Subcutaneous adipose tissue (tissue), 4 donors: ENCODE data around the gene TMEM247. TPM values are rescaled to one million over a fixed set of nuclear protein-coding genes. Genes with fewer than 3 reads are reported as not detected.

Experiments used
- total RNA-seq, 4 donors: library from RNA; depleted of rRNA; stranded (reverse); fragments of >200 nt; gene quantifications; one replicate each; pipeline ENCODE4 v1.1.0, GENCODE V29; 2016
- TF ChIP-seq, protein P1 (sequence below): fragments of 450-650 bp; IDR thresholded peaks from one replicate; pipeline ENCODE4 v1.5.1; 2016; ENCODE audit warnings: low read depth, mild to moderate bottlenecking, control low read depth, antibody characterized with exemption, moderate library complexity

Gene TMEM247
- total RNA-seq, 4 donors from 2014 or later: not detected

DNA sequence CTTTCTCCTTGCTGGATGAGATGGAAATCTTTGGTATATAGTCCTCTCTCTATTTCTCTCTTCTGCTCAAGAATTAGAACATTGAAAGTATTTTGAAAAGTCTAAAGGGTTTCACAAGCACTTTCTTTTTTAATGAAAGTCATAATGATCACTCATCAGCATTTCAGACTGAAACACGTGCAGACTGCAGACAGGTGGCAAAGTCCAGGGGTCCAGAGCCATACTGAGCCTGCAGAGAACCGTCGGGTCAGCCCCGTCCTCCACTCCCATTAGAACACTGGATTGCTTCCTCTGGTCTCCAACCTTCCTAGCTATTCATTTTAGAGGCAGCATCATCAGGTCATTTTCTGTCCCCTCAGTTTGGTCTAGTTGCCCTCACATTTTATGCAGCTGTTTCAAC is 3.1 kb downstream of the TMEM247 start:
- TF ChIP-seq, protein P1, sequence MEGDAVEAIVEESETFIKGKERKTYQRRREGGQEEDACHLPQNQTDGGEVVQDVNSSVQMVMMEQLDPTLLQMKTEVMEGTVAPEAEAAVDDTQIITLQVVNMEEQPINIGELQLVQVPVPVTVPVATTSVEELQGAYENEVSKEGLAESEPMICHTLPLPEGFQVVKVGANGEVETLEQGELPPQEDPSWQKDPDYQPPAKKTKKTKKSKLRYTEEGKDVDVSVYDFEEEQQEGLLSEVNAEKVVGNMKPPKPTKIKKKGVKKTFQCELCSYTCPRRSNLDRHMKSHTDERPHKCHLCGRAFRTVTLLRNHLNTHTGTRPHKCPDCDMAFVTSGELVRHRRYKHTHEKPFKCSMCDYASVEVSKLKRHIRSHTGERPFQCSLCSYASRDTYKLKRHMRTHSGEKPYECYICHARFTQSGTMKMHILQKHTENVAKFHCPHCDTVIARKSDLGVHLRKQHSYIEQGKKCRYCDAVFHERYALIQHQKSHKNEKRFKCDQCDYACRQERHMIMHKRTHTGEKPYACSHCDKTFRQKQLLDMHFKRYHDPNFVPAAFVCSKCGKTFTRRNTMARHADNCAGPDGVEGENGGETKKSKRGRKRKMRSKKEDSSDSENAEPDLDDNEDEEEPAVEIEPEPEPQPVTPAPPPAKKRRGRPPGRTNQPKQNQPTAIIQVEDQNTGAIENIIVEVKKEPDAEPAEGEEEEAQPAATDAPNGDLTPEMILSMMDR: no peak

DNA sequence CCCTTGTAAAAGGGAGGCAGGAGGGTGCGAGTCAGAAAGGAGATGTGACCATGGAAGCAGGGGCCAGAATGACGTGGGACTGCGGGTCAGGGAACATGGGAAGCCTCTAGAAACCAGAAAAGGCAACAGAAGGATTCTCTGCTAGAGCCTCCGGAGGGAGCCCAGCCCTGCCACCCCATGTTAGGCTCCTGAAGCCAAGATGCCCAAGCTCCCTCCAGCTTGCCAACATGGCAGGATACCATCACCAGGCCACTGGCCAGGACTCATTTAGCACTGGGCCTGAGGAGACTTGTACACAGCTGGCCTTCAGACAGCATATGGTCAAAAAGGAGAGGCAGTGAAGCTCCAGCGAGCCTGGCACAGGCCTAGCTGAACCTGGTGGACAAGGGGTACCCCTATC is 5.6 kb downstream of the TMEM247 start:
- TF ChIP-seq, protein P1: no peak

DNA sequence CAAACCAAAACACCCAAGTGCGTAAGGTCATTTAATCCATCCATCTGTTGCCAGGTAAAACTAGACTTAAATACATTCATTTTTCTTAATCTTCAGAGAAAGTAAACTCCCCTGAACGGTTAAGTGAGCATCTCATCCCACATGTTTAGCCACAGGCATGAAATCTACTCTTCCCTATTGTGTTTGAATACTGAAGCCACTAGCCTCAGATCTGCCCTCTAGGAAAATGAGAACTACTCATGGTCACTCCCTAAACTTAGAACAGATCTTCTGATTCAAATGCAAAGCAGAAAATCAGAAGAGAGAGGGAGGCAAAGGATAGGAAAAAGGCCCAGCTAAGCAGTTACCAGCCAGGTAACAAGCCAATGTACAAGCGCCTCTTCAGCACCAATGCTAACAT is 7.1 kb downstream of the TMEM247 start:
- TF ChIP-seq, protein P1: no peak

DNA sequence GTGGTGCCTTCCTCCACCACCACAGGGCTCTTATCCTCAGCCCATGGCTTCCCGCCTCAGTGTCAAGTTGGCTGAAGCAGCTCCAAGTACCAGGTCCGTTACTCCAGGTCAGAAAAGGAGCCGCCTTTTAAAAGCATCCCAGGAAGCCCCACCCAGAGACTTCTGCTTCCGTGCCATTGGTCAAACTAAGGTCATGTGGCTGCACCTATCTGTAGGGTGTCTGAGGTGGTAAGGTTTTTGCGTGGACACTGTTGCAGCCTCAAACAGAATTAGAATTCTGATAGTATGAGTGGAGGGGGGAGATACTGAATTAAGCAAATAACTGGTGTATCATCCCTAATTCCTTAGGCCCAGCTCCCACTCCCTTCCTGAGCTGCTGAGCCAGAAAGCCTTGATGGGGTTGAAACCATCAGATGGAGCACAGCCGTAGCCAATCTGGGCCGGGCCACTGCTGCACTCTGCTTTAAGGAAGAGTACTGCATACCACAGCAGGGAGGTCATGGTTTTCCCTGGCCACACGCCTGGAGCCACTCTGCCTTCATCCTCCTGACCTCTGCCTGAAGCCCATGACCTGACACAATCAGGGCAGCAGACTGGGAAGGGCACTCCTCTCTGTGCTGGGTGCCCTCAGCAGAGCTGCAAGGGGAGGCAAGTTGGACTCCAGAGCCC is 8.4 kb downstream of the TMEM247 start:
- TF ChIP-seq, protein P1: no peak

DNA sequence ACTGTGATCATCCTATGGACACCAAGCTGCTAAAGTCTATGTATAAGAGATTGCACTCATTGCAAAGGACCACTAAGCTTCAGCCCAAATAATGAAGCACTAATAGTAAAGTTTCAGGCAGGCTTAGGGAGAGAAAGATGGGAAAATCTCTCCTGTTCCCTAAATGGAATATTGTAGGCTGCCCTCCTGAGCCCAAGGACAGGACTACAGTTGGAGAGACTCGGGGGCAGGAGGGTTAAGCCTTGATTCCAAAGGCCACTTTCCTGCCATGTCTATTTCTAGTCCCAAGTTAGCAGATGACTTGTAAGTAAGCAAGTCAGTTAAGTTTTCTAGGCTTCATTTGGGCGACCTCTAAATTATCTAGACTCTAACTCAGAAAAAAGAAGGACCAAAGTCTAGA is 9.0 kb downstream of the TMEM247 start:
- TF ChIP-seq, protein P1: no peak

DNA sequence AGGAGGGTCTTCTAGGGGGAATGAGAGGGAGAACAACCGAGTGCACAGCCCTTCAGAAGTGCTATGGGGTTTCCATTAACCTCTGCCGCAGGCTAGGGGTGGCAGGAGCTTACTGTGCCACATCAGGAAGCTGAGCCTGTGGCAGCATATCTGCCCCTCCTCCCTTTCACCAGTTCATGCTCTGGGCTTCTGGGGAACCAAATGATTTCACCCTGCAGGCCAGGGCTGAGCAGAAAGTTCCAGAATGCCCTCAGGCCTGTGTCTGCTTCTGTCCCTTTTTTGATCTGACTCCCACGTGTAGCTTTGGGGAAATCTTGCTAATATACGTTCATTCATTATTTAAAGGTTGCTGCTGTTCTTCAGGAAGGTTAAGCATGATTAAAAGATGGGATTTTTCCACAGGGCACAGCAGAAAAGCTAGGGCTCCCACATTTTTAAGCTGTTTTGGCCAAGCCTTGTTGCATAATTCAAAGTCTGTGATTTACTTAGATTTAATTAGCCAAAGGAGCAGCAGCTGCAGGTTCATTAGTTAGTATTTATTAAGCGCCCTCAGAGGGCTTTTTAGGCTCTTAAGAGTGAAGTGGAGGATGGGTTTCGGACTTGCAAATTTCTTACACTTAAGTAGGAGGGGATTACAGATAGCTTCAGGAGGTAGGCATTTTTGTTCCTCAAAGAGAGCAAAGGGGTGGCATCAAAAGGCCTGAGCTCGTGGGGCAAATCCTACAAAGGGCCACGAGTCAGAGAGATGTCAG is 10.2 kb downstream of the TMEM247 start:
- TF ChIP-seq, protein P1: no peak

DNA sequence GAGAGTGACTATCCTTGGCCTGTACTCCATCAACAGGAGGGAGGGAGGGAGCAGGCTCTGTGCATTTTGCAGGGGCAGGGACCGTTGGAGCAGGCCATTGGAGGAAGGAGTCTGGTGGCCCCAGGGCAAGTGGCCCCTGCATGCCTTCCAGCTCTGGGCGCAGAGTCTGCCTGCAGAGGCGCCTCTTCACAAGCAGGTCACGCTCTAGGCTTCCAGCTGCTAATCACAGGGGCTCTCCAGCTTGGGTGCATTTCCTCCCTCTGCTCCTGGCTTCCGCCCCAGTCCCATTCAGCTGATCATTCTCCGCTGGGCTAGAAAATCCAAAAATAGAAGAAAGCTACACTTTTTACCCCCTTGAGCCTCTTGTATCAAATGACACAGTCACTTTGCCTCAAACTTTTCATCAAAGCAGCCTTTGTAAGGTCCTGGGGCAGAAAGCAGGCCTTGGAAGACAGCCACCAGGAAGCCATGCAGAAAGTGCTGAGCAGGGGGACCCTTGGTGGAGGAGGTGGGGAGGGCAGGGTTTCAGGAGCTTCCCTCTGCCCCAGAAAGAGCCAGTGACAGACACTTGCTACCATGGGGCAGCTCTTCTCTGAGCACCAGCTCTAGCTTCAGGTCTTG is 11.3 kb downstream of the TMEM247 start:
- TF ChIP-seq, protein P1: no peak
